ENCODE data around the gene CARD11. TPM values are rescaled to one million over a fixed set of nuclear protein-coding genes. Genes with fewer than 3 reads are reported as not detected.
A peak's percentile ranks its signal among the peaks of the same experiment; 100 is the strongest.

CARD11 gene
- total and polyA plus RNA-seq, 7 experiments from 2014 or later, result 13.3 to 136 (median 113) TPM

DNA sequence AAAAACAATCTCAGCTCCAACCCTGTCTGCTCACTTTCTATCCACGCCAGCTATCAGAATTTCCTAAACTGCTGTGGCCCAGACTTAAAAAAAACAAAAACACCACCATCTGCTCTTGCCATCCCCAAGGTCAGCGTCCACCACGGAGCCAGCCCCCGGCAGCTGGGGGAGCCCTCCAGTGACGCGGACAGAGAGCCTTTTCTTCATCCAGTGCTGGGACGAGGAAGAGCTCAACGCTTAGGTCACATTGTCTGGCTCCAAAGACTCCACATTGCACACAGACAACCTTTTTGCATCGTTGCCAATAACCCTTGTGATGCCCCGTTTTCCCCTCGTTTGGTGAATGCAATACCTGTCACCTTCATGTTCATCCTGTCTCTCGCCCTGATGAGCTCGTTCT lies 132.2 kb downstream of the CARD11 start:
- Mint-ChIP-seq H3K4me3 (no peak overlapping the region), H3K27me3 (no peaks in the 10 kb centered on the region), H3K27ac (peak overlapping the region in 6 of 9 donors; percentile 5 to 69 (median 34)), H3K36me3 (peaks cover 5 to 59% (median 29%) of the 10 kb centered on the region in 5 donors), H3K4me1 (no peaks in the 10 kb centered on the region), H3K9me3 (peaks cover 0 to 4% (median 0%) of the 10 kb centered on the region in 11 donors)
- Histone ChIP-seq H3K4me3 (ENCODE audit: low read length) (no peak overlapping the region), H3K27ac (ENCODE audit: low read depth, low read length) (no peak overlapping the region), H3K9me3 (ENCODE audit: control insufficient read depth in 2 of 3, low read length in 3 of 3) (no peaks in the 10 kb centered on the region), H3K36me3 (ENCODE audit: control insufficient read depth in 2 of 3, insufficient read depth in 3 of 3, low read length in 3 of 3) (peaks cover 12 to 95% (median 42%) of the 10 kb centered on the region in 3 experiments), H3K27me3 (ENCODE audit: control insufficient read depth in 2 of 2, insufficient read depth in 2 of 2, low read length in 2 of 2) (no peaks in the 10 kb centered on the region), H3K4me1 (ENCODE audit: control insufficient read depth in 2 of 2, insufficient read depth in 2 of 2, low read length in 2 of 2) (no peaks in the 10 kb centered on the region)
- ATAC-seq, result no peak
- POLR2A ChIA-PET, result interaction anchor here (0.6 to 1.4 kb wide), 2 partner anchors 128 to 268 kb away, joined by 3 read pairs; no protein-coding TSS in a partner anchor
- CTCF ChIA-PET, result no interaction called here
- intact Hi-C loops (cut with micrococcal nuclease), result no loop called here
- no peak for DNase-seq

- no peak for DNase-seq
- Mint-ChIP-seq H3K27ac (no peak overlapping the region), H3K4me3 (no peak overlapping the region), H3K4me1 (peaks cover 0 to 5% (median 0%) of the 10 kb centered on the region in 7 donors), H3K36me3 (peaks cover 20 to 71% (median 44%) of the 10 kb centered on the region in 5 donors), H3K9me3 (peaks cover 0 to 8% (median 0%) of the 10 kb centered on the region in 11 donors), H3K27me3 (no peaks in the 10 kb centered on the region)
- intact Hi-C loops (cut with micrococcal nuclease), result no loop called here
- no peak for ATAC-seq
- H3K27me3 ChIP-seq (ENCODE audit: control insufficient read depth in 2 of 2, insufficient read depth in 2 of 2, low read length in 2 of 2), result no peaks in the 10 kb centered on the region
- no peak overlapping the region for H3K4me3 ChIP-seq (ENCODE audit: low read length)
- H3K36me3 ChIP-seq (ENCODE audit: control insufficient read depth in 2 of 3, insufficient read depth in 3 of 3, low read length in 3 of 3), result peaks cover 0 to 93% (median 31%) of the 10 kb centered on the region in 3 experiments
- ChIA-PET POLR2A (no interaction called here), CTCF (no interaction called here)
- peaks cover 0 to 11% (median 0%) of the 10 kb centered on the region in 3 experiments for H3K9me3 ChIP-seq (ENCODE audit: control insufficient read depth in 2 of 3, low read length in 3 of 3)
- H3K4me1 ChIP-seq (ENCODE audit: control insufficient read depth in 2 of 2, insufficient read depth in 2 of 2, low read length in 2 of 2), result no peaks in the 10 kb centered on the region
- no peak overlapping the region for H3K27ac ChIP-seq (ENCODE audit: low read depth, low read length)
Observed at GRCh38 chr7:2909471-2910039, 134.1 kb downstream of the CARD11 start.

- ChIA-PET CTCF (no interaction called here), POLR2A (no interaction called here)
- no peak overlapping the region for H3K27ac ChIP-seq (ENCODE audit: low read depth, low read length)
- H3K4me3 Mint-ChIP-seq, result no peak overlapping the region
- no peak for ATAC-seq
- H3K27ac Mint-ChIP-seq, result no peak overlapping the region
- H3K27me3 ChIP-seq (ENCODE audit: control insufficient read depth in 2 of 2, insufficient read depth in 2 of 2, low read length in 2 of 2), result no peaks in the 10 kb centered on the region
- no peaks in the 10 kb centered on the region for H3K27me3 Mint-ChIP-seq
- peaks cover 0 to 11% (median 0%) of the 10 kb centered on the region in 3 experiments for H3K9me3 ChIP-seq (ENCODE audit: control insufficient read depth in 2 of 3, low read length in 3 of 3)
- peaks cover 0 to 8% (median 2%) of the 10 kb centered on the region in 7 donors for H3K4me1 Mint-ChIP-seq
- H3K4me1 ChIP-seq (ENCODE audit: control insufficient read depth in 2 of 2, insufficient read depth in 2 of 2, low read length in 2 of 2), result no peaks in the 10 kb centered on the region
- H3K4me3 ChIP-seq (ENCODE audit: low read length), result no peak overlapping the region
- peaks cover 0 to 8% (median 0%) of the 10 kb centered on the region in 11 donors for H3K9me3 Mint-ChIP-seq
- intact Hi-C loops (cut with micrococcal nuclease), result no loop called here
- H3K36me3 ChIP-seq (ENCODE audit: control insufficient read depth in 2 of 3, insufficient read depth in 3 of 3, low read length in 3 of 3), result peaks cover 0 to 95% (median 28%) of the 10 kb centered on the region in 3 experiments
- peaks cover 20 to 73% (median 46%) of the 10 kb centered on the region in 5 donors for H3K36me3 Mint-ChIP-seq
- no peak for DNase-seq
Observed at GRCh38 chr7:2909043-2909442, 134.6 kb downstream of the CARD11 start.

GRCh38 chr7:2908103-2908683 lies 135.5 kb downstream of the CARD11 start:
- peaks cover 0 to 17% (median 2%) of the 10 kb centered on the region in 7 donors for H3K4me1 Mint-ChIP-seq
- peaks cover 0 to 93% (median 25%) of the 10 kb centered on the region in 3 experiments for H3K36me3 ChIP-seq (ENCODE audit: control insufficient read depth in 2 of 3, insufficient read depth in 3 of 3, low read length in 3 of 3)
- no peak overlapping the region for H3K4me3 Mint-ChIP-seq
- ChIA-PET CTCF (no interaction called here), POLR2A (no interaction called here)
- no peak overlapping the region for H3K4me3 ChIP-seq (ENCODE audit: low read length)
- intact Hi-C loops (cut with micrococcal nuclease), result no loop called here
- H3K36me3 Mint-ChIP-seq, result peaks cover 20 to 73% (median 48%) of the 10 kb centered on the region in 5 donors
- peaks cover 0 to 11% (median 0%) of the 10 kb centered on the region in 3 experiments for H3K9me3 ChIP-seq (ENCODE audit: control insufficient read depth in 2 of 3, low read length in 3 of 3)
- DNase-seq (no peak), ATAC-seq (no peak)
- no peaks in the 10 kb centered on the region for H3K27me3 Mint-ChIP-seq
- H3K27ac Mint-ChIP-seq, result peak overlapping the region in 1 of 9 donors; percentile 51
- peaks cover 0 to 4% of the 10 kb centered on the region in 2 donors for H3K4me1 ChIP-seq (ENCODE audit: control insufficient read depth in 2 of 2, insufficient read depth in 2 of 2, low read length in 2 of 2)
- no peak overlapping the region for H3K27ac ChIP-seq (ENCODE audit: low read depth, low read length)
- peaks cover 0 to 8% (median 0%) of the 10 kb centered on the region in 11 donors for H3K9me3 Mint-ChIP-seq
- no peaks in the 10 kb centered on the region for H3K27me3 ChIP-seq (ENCODE audit: control insufficient read depth in 2 of 2, insufficient read depth in 2 of 2, low read length in 2 of 2)

GRCh38 chr7:2906197-2906931 lies 137.3 kb downstream of the CARD11 start:
- Mint-ChIP-seq H3K4me3 (no peak overlapping the region), H3K27ac (peak overlapping the region in 2 of 9 donors; percentile 43 to 52), H3K36me3 (peaks cover 15 to 66% (median 43%) of the 10 kb centered on the region in 5 donors), H3K9me3 (peaks cover 0 to 8% (median 0%) of the 10 kb centered on the region in 11 donors), H3K4me1 (peaks cover 0 to 34% (median 2%) of the 10 kb centered on the region in 7 donors), H3K27me3 (no peaks in the 10 kb centered on the region)
- Histone ChIP-seq H3K27ac (ENCODE audit: low read depth, low read length) (no peak overlapping the region), H3K27me3 (ENCODE audit: control insufficient read depth in 2 of 2, insufficient read depth in 2 of 2, low read length in 2 of 2) (no peaks in the 10 kb centered on the region), H3K4me3 (ENCODE audit: low read length) (no peak overlapping the region), H3K4me1 (ENCODE audit: control insufficient read depth in 2 of 2, insufficient read depth in 2 of 2, low read length in 2 of 2) (peaks cover 0 to 18% of the 10 kb centered on the region in 2 donors), H3K9me3 (ENCODE audit: control insufficient read depth in 2 of 3, low read length in 3 of 3) (peaks cover 0 to 11% (median 0%) of the 10 kb centered on the region in 3 experiments), H3K36me3 (ENCODE audit: control insufficient read depth in 2 of 3, insufficient read depth in 3 of 3, low read length in 3 of 3) (peaks cover 0 to 85% (median 25%) of the 10 kb centered on the region in 3 experiments)
- ATAC-seq (no peak), DNase-seq (no peak)
- ChIA-PET CTCF (no interaction called here), POLR2A (no interaction called here)
- intact Hi-C loops (cut with micrococcal nuclease), result no loop called here

- no peak overlapping the region for H3K4me3 ChIP-seq (ENCODE audit: low read length)
- no peak overlapping the region for H3K27ac ChIP-seq (ENCODE audit: low read depth, low read length)
- H3K36me3 ChIP-seq (ENCODE audit: control insufficient read depth in 2 of 3, insufficient read depth in 3 of 3, low read length in 3 of 3), result peaks cover 0 to 77% (median 18%) of the 10 kb centered on the region in 3 experiments
- H3K4me3 Mint-ChIP-seq, result no peak overlapping the region
- peaks cover 0 to 11% (median 0%) of the 10 kb centered on the region in 3 experiments for H3K9me3 ChIP-seq (ENCODE audit: control insufficient read depth in 2 of 3, low read length in 3 of 3)
- H3K27me3 Mint-ChIP-seq, result no peaks in the 10 kb centered on the region
- peaks cover 15 to 61% (median 38%) of the 10 kb centered on the region in 5 donors for H3K36me3 Mint-ChIP-seq
- ChIA-PET POLR2A (no interaction called here), CTCF (no interaction called here)
- peaks cover 0 to 8% (median 0%) of the 10 kb centered on the region in 11 donors for H3K9me3 Mint-ChIP-seq
- H3K4me1 Mint-ChIP-seq, result peaks cover 0 to 37% (median 2%) of the 10 kb centered on the region in 7 donors
- intact Hi-C loops (cut with micrococcal nuclease), result no loop called here
- ATAC-seq, result no peak
- DNase-seq, result no peak
- no peaks in the 10 kb centered on the region for H3K27me3 ChIP-seq (ENCODE audit: control insufficient read depth in 2 of 2, insufficient read depth in 2 of 2, low read length in 2 of 2)
- H3K4me1 ChIP-seq (ENCODE audit: control insufficient read depth in 2 of 2, insufficient read depth in 2 of 2, low read length in 2 of 2), result peaks cover 0 to 19% of the 10 kb centered on the region in 2 donors
- peak overlapping the region in 3 of 9 donors; percentile 24 to 52 (median 48) for H3K27ac Mint-ChIP-seq
Observed at GRCh38 chr7:2905500-2905899, 138.2 kb downstream of the CARD11 start.
